PC-9 (cell line): Measurements from ENCODE around the gene SHISAL2A.

Experiments
- CTCF ChIP-seq: fragments of 200-600 bp; sonication (generic); conservative IDR thresholded peaks from 2 replicates; pipeline ENCODE4 v1.6.1; 2017; ENCODE audit warnings: mixed run types, antibody characterized with exemption, mild to moderate bottlenecking, moderate library complexity
- EZH2 ChIP-seq: fragments of 200-600 bp; sonication (generic); IDR thresholded peaks from 2 replicates; pipeline ENCODE4 v1.8.0; 2017; ENCODE audit warnings: antibody characterized with exemption, low read depth

- TF ChIP-seq EZH2 (no peak), CTCF (no peak)
Observed at GRCh38 chr1:52636721-52637695, 4.0 kb downstream of the SHISAL2A start.
